ENCODE measurements around the gene SEMA3G. TPM values are rescaled to one million over a fixed set of nuclear protein-coding genes. Genes with fewer than 3 reads are reported as not detected.

SEMA3G gene
- total RNA-seq, 1 experiment from 2014 or later: 0.77 TPM

DNA sequence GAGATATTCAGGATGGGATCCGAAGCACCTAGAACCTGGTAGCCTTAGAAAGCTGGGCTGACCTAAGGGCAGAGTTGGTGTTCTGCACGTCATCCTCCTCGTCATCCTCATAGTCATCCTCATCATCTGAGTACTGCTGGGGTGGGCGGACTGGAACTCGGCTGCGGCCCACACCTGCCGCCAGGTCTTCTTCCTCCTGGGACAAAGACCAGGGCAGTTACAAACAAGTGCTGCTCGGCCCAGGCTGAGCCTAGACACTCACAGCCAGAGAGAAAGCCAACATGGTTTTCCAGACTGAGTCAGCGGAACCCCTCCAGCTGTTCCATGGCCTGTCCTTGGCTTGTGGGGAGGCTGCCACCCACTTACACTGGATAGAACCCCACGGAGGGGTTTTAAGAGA lies 40.5 kb downstream of the SEMA3G start:
- Histone ChIP-seq H3K4me2 (ENCODE audit: low read length) (no peak overlapping the region), H3K79me2 (ENCODE audit: low read length) (peaks cover 21% of the 10 kb centered on the region), H3K4me3 (ENCODE audit: low read length) (no peak overlapping the region), H3K36me3 (ENCODE audit: low read depth, low read length) (peaks cover 63% of the 10 kb centered on the region), H3K27ac (ENCODE audit: low read length) (no peak overlapping the region), H3K9me3 (ENCODE audit: low read length) (no peaks in the 10 kb centered on the region), H3K9me2 (replicated peaks; ENCODE audit: low read length) (no peaks in the 10 kb centered on the region), H2AFZ (ENCODE audit: low read length) (no peak overlapping the region), H3F3A (ENCODE audit: low read length, unreplicated experiment) (no peaks in the 10 kb centered on the region), H3K9ac (ENCODE audit: low read length) (no peak overlapping the region), H3K4me1 (ENCODE audit: insufficient read depth, low read length) (peaks cover 12% of the 10 kb centered on the region), H3K27me3 (ENCODE audit: low read length) (no peaks in the 10 kb centered on the region), H4K20me1 (ENCODE audit: low read length) (no peaks in the 10 kb centered on the region)
- intact Hi-C loops (cut with micrococcal nuclease): no loop called here
- CTCF ChIA-PET: no interaction called here
- DNase-seq (no peak), ATAC-seq (no peak)
- BruUV-seq (replicated peaks): no TSS peak
- POLR2A ChIA-PET (ENCODE audit: unreplicated experiment): no interaction called here
- TF ChIP-seq CTCF (conservative IDR thresholded peaks at IDR 0.05; ENCODE audit: low read depth, low read length) (no peak), EZH2 (IDR thresholded peaks at IDR 0.05; ENCODE audit: low read length, unreplicated experiment) (no peak), EZH2phosphoT487 (IDR thresholded peaks at IDR 0.05; ENCODE audit: borderline replicate concordance, low read length) (no peak)

GRCh38 chr3:52403955-52404354 lies 40.9 kb downstream of the SEMA3G start:
- DNase-seq (no peak), ATAC-seq (no peak)
- H4K20me1 ChIP-seq (ENCODE audit: low read length): no peaks in the 10 kb centered on the region
- H3K9me2 ChIP-seq (replicated peaks; ENCODE audit: low read length): no peaks in the 10 kb centered on the region
- no peaks in the 10 kb centered on the region for H3K9me3 ChIP-seq (ENCODE audit: low read length)
- H3K27ac ChIP-seq (ENCODE audit: low read length): no peak overlapping the region
- no peaks in the 10 kb centered on the region for H3K27me3 ChIP-seq (ENCODE audit: low read length)
- peaks cover 10% of the 10 kb centered on the region for H3K4me1 ChIP-seq (ENCODE audit: insufficient read depth, low read length)
- H3F3A ChIP-seq (ENCODE audit: low read length, unreplicated experiment): no peaks in the 10 kb centered on the region
- TF ChIP-seq EZH2 (IDR thresholded peaks at IDR 0.05; ENCODE audit: low read length, unreplicated experiment) (no peak), EZH2phosphoT487 (IDR thresholded peaks at IDR 0.05; ENCODE audit: borderline replicate concordance, low read length) (no peak), CTCF (conservative IDR thresholded peaks at IDR 0.05; ENCODE audit: low read depth, low read length) (no peak)
- no peak overlapping the region for H3K4me3 ChIP-seq (ENCODE audit: low read length)
- CTCF ChIA-PET: no interaction called here
- H3K36me3 ChIP-seq (ENCODE audit: low read depth, low read length): peaks cover 63% of the 10 kb centered on the region
- peaks cover 16% of the 10 kb centered on the region for H3K79me2 ChIP-seq (ENCODE audit: low read length)
- H3K4me2 ChIP-seq (ENCODE audit: low read length): no peak overlapping the region
- no peak overlapping the region for H2AFZ ChIP-seq (ENCODE audit: low read length)
- intact Hi-C loops (cut with micrococcal nuclease): no loop called here
- POLR2A ChIA-PET (ENCODE audit: unreplicated experiment): no interaction called here
- BruUV-seq (replicated peaks): no TSS peak
- no peak overlapping the region for H3K9ac ChIP-seq (ENCODE audit: low read length)

- no peak overlapping the region for H3K4me3 ChIP-seq (ENCODE audit: low read length)
- no peaks in the 10 kb centered on the region for H3K9me2 ChIP-seq (replicated peaks; ENCODE audit: low read length)
- ChIA-PET CTCF (no interaction called here), POLR2A (ENCODE audit: unreplicated experiment) (no interaction called here)
- no peak overlapping the region for H3K9ac ChIP-seq (ENCODE audit: low read length)
- no TSS peak for BruUV-seq (replicated peaks)
- peaks cover 4% of the 10 kb centered on the region for H3K4me1 ChIP-seq (ENCODE audit: insufficient read depth, low read length)
- DNase-seq (no peak), ATAC-seq (no peak)
- H3K36me3 ChIP-seq (ENCODE audit: low read depth, low read length): peaks cover 63% of the 10 kb centered on the region
- no peak overlapping the region for H3K27ac ChIP-seq (ENCODE audit: low read length)
- H3K27me3 ChIP-seq (ENCODE audit: low read length): no peaks in the 10 kb centered on the region
- TF ChIP-seq EZH2 (IDR thresholded peaks at IDR 0.05; ENCODE audit: low read length, unreplicated experiment) (no peak), EZH2phosphoT487 (IDR thresholded peaks at IDR 0.05; ENCODE audit: borderline replicate concordance, low read length) (no peak), CTCF (conservative IDR thresholded peaks at IDR 0.05; ENCODE audit: low read depth, low read length) (no peak)
- no peaks in the 10 kb centered on the region for H3F3A ChIP-seq (ENCODE audit: low read length, unreplicated experiment)
- H3K4me2 ChIP-seq (ENCODE audit: low read length): no peak overlapping the region
- H4K20me1 ChIP-seq (ENCODE audit: low read length): no peaks in the 10 kb centered on the region
- peaks cover 10% of the 10 kb centered on the region for H3K79me2 ChIP-seq (ENCODE audit: low read length)
- intact Hi-C loops (cut with micrococcal nuclease): no loop called here
- no peaks in the 10 kb centered on the region for H3K9me3 ChIP-seq (ENCODE audit: low read length)
- H2AFZ ChIP-seq (ENCODE audit: low read length): no peak overlapping the region
Observed at GRCh38 chr3:52403271-52403841, 41.5 kb downstream of the SEMA3G start.
